Stromal cell of bone marrow (primary cell): ENCODE measurements around the gene WRNIP1.

Experiments
- DNase-seq: peaks from one replicate; pipeline ENCODE4 v3.0.0-alpha.2; 2012; ENCODE audit warnings: low read depth

WRNIP1 gene

GRCh38 chr6:2765166-2765895 is at the start of gene WRNIP1:
Gene WRNIP1, plus strand, starts transcription at chr6:2765393. Its CDS starts 230 bp downstream, at chr6:2765623.
- peak; percentile 99 for DNase-seq

- no peak for DNase-seq
Observed at GRCh38 chr6:2715737-2716136, 49.5 kb upstream of the WRNIP1 start.

- DNase-seq, result no peak
Observed at GRCh38 chr6:2716936-2717700, 48.1 kb upstream of the WRNIP1 start.

- no peak for DNase-seq
Observed at GRCh38 chr6:2718334-2719092, 46.7 kb upstream of the WRNIP1 start.

GRCh38 chr6:2719093-2719455 is 46.1 kb upstream of the WRNIP1 start:
- no peak for DNase-seq

GRCh38 chr6:2721219-2721618 is 44.0 kb upstream of the WRNIP1 start:
- no peak for DNase-seq

- no peak for DNase-seq
Observed at GRCh38 chr6:2725364-2725988, 39.7 kb upstream of the WRNIP1 start.

- peak; percentile 37 for DNase-seq
Observed at GRCh38 chr6:2725999-2726567, 39.1 kb upstream of the WRNIP1 start.

- DNase-seq, result no peak
Observed at GRCh38 chr6:2729921-2730320, 35.3 kb upstream of the WRNIP1 start.

GRCh38 chr6:2730353-2731107 is 34.7 kb upstream of the WRNIP1 start:
- DNase-seq, result no peak

- no peak for DNase-seq
Observed at GRCh38 chr6:2731281-2731909, 33.8 kb upstream of the WRNIP1 start.

- DNase-seq, result no peak
Observed at GRCh38 chr6:2732503-2733089, 32.6 kb upstream of the WRNIP1 start.

GRCh38 chr6:2733324-2733723 is 31.9 kb upstream of the WRNIP1 start:
- no peak for DNase-seq

- DNase-seq, result no peak
Observed at GRCh38 chr6:2733736-2734480, 31.3 kb upstream of the WRNIP1 start.

- DNase-seq, result no peak
Observed at GRCh38 chr6:2734488-2735166, 30.6 kb upstream of the WRNIP1 start.

GRCh38 chr6:2737885-2738284 is 27.3 kb upstream of the WRNIP1 start:
- DNase-seq, result no peak

- DNase-seq, result no peak
Observed at GRCh38 chr6:2738373-2738979, 26.7 kb upstream of the WRNIP1 start.

- DNase-seq, result peak; percentile 67
Observed at GRCh38 chr6:2739335-2739734, 25.9 kb upstream of the WRNIP1 start.

GRCh38 chr6:2740581-2740980 is 24.6 kb upstream of the WRNIP1 start:
- DNase-seq, result no peak
